HG03066 (cell line): Measurements from ENCODE around the gene ARMH2.

ENCODE experiments used
- ATAC-seq: cut with Tn5 transposase; IDR thresholded peaks from one replicate; pipeline ENCODE4 v1.9.1; 2021; ENCODE audit warnings: low read depth; ENCODE audit not compliant: unreplicated experiment

Gene ARMH2

DNA sequence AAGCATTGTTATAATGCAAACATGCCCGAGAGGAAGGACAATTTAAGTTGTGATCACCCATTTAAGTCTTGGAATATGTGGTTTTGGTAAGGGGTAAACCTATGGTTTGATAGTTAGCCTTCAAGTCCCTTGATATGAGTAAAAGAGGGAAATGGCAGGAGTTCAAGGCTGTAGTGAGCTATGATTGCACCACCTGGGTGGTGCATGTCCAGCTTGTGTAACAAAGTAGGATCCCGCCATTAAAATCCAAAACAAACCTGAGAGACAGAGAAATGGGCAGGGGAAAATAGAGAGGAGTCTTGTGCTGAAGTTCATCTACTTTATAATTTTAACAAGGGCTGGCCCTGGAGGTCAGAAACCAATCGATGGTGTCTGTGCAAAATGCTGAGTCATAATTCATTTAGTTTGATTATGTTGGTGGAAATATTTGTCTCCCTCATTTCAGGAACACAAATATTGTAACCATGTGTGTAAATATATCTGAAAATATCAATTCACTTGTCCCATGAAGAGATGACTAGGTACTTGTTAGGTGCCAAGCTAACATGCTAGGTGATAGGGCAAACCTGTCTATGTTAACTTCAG lies 23.2 kb upstream of the ARMH2 start:
- ATAC-seq: no peak

DNA sequence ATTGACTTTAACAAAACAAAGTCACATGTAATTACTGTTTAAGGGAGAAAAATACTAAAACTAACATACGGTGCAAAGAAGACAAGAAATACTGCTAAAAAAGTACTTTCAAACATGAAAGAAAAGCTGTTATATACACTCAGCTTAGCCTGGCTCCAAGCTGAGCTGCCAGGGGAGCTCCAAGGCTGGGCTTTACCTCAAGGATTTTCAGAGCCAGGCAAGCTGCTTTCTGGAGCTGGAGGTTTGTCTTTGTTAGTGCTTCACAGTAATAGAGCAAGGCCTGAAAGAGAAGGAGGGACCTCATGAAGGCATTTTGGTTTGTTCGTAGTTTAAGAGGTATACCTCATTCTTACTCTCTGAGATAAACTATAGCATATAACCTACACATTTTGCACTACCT lies 19.6 kb upstream of the ARMH2 start:
- ATAC-seq: no peak

DNA sequence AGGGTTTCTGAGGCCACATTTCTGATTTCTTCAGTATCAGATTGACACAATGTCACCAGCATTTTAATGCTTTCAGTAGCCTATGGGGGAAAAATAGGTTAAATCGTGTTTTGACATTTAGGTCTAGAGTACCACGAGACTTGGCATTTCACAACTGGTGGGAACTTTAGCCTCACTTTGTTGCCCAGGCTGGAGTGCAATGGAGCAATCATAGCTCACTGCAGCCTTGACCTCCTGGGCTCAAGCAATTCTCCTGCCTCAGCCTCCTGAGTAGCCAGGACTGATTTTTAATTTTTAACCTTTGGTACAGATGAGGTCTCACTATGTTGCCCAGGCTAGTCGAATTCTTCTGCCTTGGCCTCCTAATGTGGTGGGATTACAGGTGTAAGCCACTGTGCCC lies 11.0 kb upstream of the ARMH2 start:
- ATAC-seq: no peak

DNA sequence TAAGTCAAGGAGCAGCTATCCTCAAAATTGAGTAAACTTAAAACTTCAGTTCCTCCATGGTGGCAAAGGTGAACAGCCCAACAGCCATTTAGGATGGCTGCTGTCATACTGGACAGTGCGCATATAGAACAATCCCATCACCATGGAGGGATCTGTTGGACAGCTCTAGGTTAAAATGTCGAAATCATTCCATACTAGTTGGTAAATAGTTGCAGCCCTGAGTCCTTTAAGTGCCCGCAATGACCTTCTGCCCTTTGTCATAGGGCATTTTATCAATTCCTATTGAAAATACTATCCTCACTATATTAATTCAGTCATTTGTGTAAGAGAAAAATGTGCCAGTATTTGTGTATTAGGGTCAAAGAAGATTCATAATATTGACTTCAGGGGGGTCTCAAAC lies 8.9 kb upstream of the ARMH2 start:
- no peak for ATAC-seq

DNA sequence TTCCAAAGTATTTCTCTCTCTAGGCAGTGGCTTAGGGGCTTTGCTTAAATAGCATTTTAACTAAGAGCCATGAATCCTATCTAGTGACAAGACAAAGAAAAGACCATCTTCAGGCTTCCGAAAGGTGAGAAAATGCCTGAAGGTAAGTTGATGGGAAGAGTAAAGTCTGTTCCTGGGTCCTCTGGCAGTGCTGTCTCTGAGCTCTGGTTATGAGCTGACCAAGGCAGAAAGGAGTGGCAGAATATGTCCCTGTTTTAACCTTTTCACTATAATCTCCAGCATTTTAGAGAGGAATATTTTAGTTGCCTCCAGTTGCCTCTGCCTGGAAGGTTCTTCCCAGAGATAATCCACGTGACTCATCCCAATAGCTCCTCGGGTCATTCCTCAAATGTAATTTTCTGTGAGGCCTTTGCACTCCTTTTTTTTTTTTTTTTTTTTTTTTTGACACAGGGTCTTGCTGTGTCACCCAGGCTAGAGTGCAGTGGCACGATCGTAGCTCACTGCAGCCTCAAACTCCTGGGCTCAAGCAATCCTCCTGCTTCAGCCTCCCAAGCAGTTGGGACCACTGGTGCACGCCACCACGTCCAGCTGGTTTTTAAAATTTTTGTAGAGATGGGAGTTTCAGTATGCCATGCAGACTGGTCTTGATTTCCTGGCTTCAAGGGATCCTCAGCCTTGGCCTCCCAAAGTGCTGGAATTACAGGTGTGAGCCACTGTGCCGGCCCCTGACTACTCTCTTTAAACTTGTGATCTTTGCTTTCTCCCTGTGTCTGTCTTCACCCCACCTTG lies 3.7 kb upstream of the ARMH2 start:
- ATAC-seq: no peak

DNA sequence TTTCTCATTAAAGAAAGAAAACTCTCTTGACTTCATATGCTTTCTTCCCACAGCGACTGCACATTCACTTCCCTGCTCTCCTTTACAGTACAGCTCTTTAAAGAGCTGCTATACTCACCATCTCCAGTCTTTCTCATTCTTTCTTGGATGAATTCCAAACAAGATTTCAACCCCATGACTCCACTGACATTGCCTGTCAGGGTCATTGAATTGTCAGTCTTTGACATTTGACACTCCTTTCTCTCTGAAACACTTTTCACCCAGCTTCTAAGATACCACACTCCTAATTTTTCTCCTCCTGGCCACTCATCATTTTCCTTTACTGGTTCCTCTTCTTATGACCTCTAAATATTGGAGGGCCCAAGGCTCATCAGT lies 811 bp upstream of the ARMH2 start:
- no peak for ATAC-seq

DNA sequence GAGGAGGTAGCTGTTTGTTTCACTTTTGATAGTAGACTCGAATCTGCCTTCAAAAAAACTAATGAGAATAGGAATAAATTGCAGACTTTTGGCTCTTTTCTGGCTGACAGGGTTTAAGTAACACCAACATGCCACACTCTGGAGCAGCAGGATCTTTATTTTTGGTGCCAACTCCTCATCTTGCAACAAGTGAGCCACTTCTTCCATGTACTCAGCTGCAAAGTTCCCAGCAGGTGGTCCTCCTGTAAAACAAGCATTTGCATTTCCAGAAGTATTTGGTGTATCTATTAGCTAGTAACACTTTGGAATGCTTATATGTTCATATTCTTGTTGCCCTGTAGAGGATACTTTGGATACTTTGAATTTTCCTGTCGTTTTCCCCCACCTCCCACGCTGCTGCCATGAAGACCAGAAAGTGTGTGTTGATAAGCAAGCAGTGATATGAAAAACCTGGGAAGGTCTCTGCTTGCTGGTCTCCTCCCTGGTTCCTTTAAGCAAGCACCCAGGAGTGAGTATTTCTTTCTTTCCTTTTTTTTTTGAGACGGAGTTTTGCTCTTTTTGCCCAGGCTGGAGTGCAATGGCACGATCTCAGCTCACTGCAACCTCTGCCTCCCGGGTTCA lies 1.0 kb downstream of the ARMH2 start:
- ATAC-seq: no peak

DNA sequence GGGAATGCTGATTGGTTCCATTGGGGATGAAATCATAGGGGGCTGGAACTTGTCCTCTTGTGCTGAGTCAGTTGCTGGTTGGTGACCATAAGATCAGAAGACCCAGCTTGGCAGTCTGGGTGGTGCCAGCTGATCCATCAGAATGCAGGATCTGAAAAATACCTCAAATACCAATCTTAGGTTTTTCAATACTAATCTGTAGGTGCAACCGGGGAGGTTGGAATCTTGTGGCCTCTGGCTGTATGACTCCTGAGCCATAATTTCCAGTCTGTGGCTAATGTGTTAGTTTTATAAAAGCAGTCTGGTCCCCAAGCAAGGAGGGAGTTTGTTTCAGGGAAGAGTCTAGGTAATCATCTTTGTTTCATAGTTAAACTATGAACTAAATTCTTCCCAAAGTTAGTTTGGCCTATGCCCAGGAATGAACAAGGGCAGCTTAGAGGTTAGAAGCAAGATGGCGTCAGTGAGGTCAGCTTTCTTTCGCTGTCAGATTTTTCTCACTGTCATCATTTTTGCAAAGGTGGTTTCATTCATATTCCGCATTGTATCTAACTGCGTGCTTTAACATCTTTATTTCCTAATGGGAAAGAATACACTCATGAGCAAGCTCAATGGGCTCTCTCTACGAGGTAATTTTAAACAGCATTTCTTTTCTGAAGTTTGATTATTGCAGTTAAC lies 2.0 kb downstream of the ARMH2 start:
- no peak for ATAC-seq

DNA sequence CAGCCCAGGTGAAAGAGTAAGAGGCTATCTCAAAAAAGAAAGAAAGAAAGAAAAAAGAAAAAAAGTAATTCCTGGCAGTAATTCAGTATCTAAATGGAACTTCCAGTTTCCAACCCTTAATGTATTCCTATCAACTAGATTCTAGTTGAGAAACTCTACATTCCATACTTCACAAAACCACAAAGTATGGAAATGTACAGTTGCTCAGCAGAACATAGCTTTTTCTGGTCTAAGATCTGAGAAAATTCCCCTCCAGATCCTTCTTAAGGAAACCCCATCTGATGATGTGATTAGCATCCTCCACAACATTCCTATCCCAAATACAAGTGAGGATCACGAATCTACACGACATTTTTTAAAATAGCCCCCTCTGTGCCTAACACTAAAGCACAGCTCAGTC lies 3.6 kb downstream of the ARMH2 start:
- no peak for ATAC-seq

DNA sequence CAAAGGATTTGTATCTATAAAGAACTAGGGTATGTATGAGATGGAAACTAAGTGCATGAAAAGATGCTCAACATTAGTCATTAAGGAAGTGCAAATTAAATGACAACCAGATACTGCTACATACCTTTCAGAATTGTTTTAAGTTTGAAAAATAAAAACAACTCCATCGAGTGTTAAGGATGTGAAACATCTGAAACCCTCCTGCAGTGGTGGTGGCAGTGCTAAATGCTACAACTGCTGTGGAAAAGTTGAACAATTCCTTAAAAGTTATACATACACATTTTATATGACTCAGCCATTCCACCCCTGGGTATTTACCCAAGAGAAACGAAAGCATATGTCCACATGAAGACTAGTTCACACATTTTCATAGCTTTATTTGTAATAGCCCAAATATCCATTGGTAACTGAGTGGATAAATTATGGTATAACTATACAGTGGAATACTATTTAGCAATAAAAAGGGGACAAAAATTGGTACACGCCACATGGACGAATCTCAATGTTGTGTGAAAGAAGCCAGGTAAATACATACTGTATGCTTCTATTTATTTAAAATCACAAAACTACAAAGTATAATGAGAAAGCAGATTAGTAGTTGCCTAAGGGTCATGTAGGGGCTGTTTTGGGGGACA lies 10.6 kb downstream of the ARMH2 start:
- ATAC-seq: no peak

DNA sequence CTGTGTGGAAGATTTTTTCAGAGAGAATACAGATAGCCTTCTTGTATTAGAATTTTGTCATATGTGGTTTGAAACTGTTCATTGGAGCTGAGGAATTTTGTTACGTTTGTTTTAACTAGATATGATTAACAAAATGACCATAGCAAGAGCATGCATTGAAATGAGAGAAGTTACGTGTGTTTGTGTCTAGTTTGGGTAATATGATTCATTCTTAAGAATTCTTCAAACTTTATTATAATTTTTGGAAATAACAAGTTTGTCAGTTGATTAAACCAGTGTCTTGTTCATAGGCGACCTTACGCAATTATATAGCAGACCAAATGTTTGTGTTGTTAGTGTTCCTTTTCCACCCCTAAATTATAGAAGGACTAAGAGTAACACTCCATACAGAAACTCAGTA lies 18.5 kb downstream of the ARMH2 start:
- no peak for ATAC-seq

DNA sequence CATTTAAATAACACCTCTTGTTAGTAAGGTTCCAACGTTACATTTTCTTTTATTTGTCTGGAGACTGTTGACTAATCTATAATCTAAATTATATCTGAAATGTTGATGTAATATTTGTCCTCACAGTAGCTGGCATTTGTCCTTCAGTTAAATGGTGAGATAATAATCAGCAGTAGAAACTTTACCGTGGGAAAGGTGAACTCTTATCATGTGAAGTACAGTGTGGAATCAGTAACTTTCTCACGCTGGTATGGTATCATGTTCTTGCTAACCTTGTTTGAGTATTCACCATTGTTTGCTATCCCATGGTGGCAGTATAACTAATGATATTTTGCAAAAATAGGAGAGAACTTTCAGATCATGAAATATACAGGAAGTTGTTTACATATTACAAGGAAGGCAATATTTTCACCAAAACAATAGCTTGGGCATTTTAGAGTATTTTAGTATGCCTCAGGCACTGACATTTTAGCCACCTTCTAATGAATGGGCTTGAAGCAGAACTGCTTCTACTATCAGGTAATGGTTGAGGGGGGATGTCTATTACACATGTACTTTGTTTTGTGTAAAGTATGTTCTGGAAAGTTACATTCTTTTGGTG lies 19.2 kb downstream of the ARMH2 start:
- ATAC-seq: no peak

DNA sequence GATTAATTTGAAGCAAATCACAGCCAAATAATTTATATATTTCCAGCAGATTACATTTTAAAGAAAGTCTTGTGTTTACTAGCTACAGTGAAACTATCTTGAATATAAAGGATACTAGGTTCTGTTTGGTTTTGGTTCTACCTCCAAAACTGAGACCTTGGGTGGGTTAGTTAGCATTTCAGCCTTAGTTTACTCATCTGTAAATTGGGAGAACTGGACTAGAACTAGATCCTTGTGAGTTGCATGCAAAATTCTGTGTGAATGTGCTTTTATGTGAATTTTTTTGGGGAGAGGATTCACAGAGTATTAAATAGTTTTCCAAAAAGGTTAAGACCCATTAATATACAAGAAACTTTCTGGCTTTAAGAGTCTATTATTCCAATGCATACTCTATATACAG lies 19.8 kb downstream of the ARMH2 start:
- no peak for ATAC-seq

DNA sequence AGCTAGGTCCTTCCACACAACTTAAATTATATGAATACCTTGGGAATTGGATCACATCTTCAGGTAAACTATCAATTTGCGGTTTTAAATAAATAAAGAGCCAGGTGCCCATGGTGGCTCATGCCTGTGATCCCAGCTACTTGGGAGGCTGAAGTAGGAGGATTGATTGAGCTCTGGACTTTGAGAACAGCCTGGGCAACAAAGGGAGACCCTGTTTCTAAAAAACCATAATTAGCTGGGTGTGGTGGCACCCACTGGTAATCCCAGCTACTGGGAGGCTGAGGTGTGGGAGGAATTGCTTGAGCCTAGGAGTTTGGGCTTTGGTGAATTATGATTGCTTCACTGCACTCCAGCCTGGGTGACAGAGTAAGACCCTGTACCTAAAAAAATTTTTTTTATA lies 20.6 kb downstream of the ARMH2 start:
- ATAC-seq: no peak

DNA sequence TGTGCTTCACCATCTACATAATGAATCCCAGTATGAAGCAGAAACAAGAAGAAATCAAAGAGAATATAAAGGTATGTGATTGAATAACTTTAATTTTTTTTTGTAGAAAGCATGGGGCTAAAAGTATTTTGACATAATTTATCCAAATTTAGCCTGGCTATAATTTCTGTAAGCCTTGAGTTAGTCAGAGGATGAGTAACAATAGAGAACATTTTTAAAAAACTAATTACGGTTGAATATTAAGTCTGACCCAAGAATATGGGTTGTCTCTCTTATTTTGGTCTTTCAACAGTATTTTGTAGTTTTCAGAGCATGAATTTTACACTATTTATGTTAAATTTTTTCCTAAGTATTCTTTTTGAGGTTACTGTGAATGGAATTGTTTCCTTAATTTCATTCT lies 21.5 kb downstream of the ARMH2 start:
- ATAC-seq: no peak

DNA sequence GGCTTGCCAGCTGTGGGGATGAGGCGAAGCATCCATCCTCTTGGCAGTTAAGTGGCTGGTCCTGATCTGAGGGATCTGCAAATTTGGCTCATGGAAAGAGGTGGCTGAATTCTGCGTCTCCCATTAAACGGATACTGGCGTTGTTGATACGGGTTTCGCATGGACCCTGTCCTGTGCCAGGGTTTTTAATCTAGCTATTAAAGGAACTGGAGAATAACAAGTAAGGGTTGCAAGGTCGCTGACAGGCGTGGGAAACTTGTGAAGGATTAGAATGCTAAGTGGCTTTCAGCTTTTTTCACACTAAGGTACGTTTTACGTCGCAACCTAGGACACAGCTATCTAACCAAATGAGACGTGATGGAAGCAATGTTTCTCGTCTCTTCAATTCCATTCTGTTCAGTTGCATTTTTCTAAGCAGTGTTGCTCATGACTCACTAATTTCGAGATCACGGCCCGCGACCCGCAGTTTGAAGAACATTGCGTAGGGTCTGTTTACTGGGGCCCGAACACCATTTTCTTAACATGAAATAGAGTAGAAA lies 23.1 kb downstream of the ARMH2 start:
- no peak for ATAC-seq

DNA sequence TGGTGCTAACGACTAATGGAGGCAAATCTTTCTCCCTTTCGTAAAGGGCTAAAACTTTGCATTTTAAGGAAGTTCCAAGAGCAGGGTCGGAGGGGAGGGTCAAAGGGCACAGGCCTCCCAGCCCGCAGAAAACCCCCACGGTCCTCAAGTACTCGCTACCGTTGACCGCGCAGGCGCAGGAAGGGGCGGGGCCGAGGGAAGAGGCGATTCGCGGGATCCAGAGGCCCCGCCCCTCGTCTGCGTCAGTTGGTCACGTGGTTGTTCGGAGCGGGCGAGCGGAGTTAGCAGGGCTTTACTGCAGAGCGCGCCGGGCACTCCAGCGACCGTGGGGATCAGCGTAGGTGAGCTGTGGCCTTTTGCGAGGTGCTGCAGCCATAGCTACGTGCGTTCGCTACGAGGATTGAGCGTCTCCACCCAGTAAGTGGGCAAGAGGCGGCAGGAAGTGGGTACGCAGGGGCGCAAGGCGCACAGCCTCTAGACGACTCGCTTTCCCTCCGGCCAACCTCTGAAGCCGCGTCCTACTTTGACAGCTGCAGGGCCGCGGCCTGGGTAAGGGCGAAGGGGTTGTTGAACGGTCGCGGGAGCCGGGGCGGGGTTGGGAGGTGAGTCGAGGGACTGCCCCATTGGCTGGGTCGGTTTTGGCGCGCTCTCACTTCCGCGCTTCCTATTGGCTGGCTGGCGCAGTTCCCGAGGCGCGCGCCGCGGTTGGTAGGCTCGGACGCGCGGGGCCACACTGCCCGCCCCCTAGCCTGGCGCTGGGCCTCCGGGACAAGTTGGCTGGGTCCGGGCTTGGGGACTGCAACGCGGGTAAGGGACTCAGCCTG lies 23.8 kb downstream of the ARMH2 start, which contains the start of gene GMNN:
Gene GMNN, plus strand, starts transcription at position 242 of the 824 bp plus-strand sequence. CDS start 2,310 bp downstream, outside the sequence.
- peak; percentile 89 for ATAC-seq

DNA sequence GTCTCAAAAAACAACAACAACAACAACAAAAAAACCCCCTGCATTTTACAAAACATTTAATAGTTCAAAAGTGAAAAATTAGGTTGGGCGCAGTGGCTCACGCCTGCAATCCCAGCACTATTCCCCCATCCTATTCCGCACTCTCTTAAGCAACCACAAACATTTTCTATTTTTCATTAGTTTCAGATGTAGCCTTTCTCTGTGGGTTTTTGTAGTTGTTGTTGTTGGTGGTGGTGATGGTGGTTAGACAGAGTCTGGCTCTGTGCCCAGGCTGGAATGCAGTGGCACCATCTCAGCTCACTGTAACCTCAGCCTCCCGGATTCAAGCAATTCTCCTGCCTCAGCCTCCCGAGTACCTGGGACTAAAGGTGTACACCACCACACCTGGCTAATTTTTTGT lies 30.4 kb downstream of the ARMH2 start:
- no peak for ATAC-seq

DNA sequence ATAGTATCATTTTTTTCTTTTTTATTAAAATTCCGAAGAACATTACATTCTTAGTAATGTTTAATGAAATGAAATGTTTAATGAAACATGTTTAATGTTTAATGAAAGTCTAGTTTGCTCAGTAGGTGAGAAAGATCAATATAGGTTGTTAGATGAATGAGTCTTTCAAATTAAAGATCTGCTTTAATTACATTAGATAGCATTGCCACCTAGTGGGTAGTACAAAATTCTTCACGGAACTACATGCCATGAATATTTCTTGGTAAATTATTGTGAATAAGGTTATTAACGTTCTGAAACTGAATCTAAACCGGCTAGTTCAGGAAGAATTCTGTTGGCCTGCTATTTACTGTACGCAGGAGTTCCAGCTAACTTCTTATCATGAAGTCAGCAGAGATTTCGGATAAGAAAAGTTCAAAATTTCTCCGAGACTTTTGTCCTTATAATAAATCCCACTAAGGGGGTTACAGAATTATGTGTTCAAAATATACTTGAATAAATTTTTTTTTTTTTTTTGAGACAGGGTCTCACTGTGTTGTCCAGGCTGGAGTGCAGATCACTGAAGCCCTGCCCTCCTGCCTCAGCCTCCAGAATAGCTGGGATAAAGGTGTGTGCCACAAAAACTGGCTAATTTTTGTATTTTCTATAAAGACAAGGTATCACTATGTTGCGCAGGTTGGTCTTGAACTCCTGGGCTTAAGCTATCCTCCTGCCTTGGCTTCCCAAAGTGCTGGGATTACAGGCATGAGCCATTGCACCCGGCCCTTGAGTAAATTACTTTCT lies 31.8 kb downstream of the ARMH2 start:
- no peak for ATAC-seq
